ENCODE measurements around the gene BAZ2B. TPM values are rescaled to one million over a fixed set of nuclear protein-coding genes. Genes with fewer than 3 reads are reported as not detected.
"Not testable (repeated sequence)": the region's sequence is repeated elsewhere in the genome, so short reads cannot be mapped to it uniquely, and the experiment has no call there.

Gene BAZ2B
- total RNA-seq, 1 donor, result 63.5 TPM

- TF ChIP-seq, protein P1, sequence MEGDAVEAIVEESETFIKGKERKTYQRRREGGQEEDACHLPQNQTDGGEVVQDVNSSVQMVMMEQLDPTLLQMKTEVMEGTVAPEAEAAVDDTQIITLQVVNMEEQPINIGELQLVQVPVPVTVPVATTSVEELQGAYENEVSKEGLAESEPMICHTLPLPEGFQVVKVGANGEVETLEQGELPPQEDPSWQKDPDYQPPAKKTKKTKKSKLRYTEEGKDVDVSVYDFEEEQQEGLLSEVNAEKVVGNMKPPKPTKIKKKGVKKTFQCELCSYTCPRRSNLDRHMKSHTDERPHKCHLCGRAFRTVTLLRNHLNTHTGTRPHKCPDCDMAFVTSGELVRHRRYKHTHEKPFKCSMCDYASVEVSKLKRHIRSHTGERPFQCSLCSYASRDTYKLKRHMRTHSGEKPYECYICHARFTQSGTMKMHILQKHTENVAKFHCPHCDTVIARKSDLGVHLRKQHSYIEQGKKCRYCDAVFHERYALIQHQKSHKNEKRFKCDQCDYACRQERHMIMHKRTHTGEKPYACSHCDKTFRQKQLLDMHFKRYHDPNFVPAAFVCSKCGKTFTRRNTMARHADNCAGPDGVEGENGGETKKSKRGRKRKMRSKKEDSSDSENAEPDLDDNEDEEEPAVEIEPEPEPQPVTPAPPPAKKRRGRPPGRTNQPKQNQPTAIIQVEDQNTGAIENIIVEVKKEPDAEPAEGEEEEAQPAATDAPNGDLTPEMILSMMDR (IDR thresholded peaks at IDR 0.05; ENCODE audit: insufficient read depth, low read depth, low read length), result no peak
- DNase-seq (ENCODE audit: low read depth), result no peak
Observed at GRCh38 chr2:159635006-159635789, 18.9 kb upstream of the BAZ2B start.

GRCh38 chr2:159633219-159633618, 16.9 kb upstream of the BAZ2B start:
- TF ChIP-seq, protein P1 (IDR thresholded peaks at IDR 0.05; ENCODE audit: insufficient read depth, low read depth, low read length), result no peak
- DNase-seq (ENCODE audit: low read depth), result no peak

More at GRCh38 chr2:159635006-159635789, 18.9 kb upstream of the BAZ2B start:
- H3K4me3 ChIP-seq (ENCODE audit: low read depth, low read length), result no peak overlapping the region

DNA sequence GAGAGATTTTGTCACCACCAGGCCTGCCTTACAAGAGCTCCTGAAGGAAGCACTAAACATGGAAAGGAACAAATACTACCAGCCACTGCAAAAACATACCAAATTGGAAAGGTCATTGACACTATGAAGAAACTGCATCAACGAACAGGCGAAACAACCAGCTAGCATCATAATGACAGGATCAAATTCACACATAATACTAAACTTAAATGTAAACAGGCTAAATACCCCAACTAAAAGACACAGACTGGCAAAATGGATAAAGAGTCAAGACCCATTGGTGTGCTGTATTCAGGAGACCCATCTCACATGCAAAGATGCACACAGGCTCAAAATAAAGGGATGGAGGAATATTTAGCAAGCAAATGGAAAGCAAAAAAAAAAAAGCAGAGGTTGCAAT, 9.3 kb upstream of the BAZ2B start:
- H3K4me3 ChIP-seq (ENCODE audit: low read depth, low read length); DNase-seq (ENCODE audit: low read depth): not testable (repeated sequence)

More at GRCh38 chr2:159633219-159633618, 16.9 kb upstream of the BAZ2B start:
- no peak overlapping the region for H3K4me3 ChIP-seq (ENCODE audit: low read depth, low read length)

DNA sequence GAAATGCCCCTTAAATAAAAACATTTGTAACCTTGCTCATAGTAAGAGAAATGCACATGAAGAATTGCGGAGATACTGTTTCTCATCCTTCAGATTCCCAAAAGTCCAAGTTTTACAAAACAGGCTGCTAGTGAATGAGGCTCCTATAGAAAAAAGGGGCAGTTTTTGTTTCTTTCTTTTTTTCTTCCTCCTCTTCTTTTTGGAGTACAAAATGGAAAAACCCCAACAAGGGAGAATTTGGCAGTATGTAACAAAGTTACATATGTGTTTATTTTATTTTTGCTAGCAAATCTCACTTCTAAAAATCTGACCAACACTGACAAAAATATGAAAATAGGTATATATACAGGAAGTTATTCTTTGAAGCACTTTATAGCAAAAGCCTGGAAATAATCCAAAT, 7.1 kb upstream of the BAZ2B start:
- TF ChIP-seq, protein P1 (IDR thresholded peaks at IDR 0.05; ENCODE audit: insufficient read depth, low read depth, low read length), result no peak
- H3K4me3 ChIP-seq (ENCODE audit: low read depth, low read length), result no peak overlapping the region
- no peak for DNase-seq (ENCODE audit: low read depth)

DNA sequence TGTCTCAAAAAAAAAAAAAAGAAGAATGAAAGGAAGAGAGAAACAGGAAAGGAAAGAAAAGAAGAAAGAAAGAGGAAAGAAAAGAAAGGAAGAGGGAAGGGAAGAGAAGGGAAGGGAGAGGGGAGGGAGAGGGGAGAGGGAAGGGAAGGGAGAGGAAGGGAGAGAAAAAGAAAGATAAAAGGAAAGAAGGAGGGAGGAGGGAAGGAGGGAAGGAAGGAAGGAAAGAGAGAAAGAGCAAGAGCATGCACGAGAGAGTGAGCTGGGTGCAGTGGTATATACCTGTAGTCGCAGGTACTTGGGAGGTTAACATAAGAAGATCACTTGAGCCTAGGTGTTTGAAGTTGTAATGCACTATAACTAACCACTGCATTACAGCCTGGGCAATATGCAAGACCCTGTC, 6.6 kb upstream of the BAZ2B start:
- TF ChIP-seq, protein P1 (IDR thresholded peaks at IDR 0.05; ENCODE audit: insufficient read depth, low read depth, low read length), result no peak
- no peak for DNase-seq (ENCODE audit: low read depth)
- no peak overlapping the region for H3K4me3 ChIP-seq (ENCODE audit: low read depth, low read length)

GRCh38 chr2:159620796-159621195, 4.4 kb upstream of the BAZ2B start:
- DNase-seq (ENCODE audit: low read depth), result no peak
- TF ChIP-seq, protein P1 (IDR thresholded peaks at IDR 0.05; ENCODE audit: insufficient read depth, low read depth, low read length), result no peak
- no peak overlapping the region for H3K4me3 ChIP-seq (ENCODE audit: low read depth, low read length)

DNA sequence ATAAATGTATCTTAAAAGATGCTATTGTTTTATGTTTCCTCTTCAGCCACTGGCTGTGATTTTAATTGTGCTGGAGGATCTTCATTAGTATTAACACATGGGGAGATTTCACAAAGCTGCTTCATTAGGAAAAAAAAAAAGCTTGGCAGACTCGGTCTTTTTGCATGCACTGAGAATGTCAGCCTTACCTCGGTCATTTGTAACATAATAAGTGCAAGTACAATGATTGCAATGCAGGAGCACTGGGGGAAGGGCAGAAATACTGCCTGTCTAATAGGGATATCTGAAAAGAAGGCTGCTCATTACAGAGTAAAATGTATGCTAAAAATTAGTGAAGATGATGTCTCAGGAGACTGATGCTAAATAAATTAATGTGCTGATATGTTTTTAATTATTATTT, 1.3 kb upstream of the BAZ2B start:
- TF ChIP-seq, protein P1 (IDR thresholded peaks at IDR 0.05; ENCODE audit: insufficient read depth, low read depth, low read length), result no peak
- no peak overlapping the region for H3K4me3 ChIP-seq (ENCODE audit: low read depth, low read length)
- DNase-seq (ENCODE audit: low read depth), result peak; percentile 16
